Colonic mucosa (tissue), 4 donors: Measurements from ENCODE around the gene STAT3. TPM values are rescaled to one million over a fixed set of nuclear protein-coding genes. Genes with fewer than 3 reads are reported as not detected.
"Not testable (repeated sequence)": the region's sequence is repeated elsewhere in the genome, so short reads cannot be mapped to it uniquely, and the experiment has no call there.

Experiments used
- DNase-seq: peaks from one replicate; pipeline ENCODE4 v3.0.0-alpha.2; 2020
- H3K27ac ChIP-seq: fragments of 200-600 bp; one replicate; pipeline ENCODE4 v1.8.0; 2021
- H3K27me3 ChIP-seq: fragments of 200-600 bp; one replicate; pipeline ENCODE4 v1.8.0; 2021
- H3K36me3 ChIP-seq: fragments of 200-600 bp; one replicate; pipeline ENCODE4 v1.8.0; 2021
- H3K4me1 ChIP-seq: fragments of 200-600 bp; one replicate; pipeline ENCODE4 v1.8.0; 2021; ENCODE audit warnings: mild to moderate bottlenecking
- H3K4me3 ChIP-seq: fragments of 200-600 bp; one replicate; pipeline ENCODE4 v1.8.0; 2021
- H3K9ac ChIP-seq, 2 donors: one replicate each; pipeline ENCODE4 v1.7.0; 2013; ENCODE audit warnings: control low read depth in 2 of 2, low read depth in 2 of 2, low read length in 2 of 2
- H3K9me3 ChIP-seq: fragments of 200-600 bp; one replicate; pipeline ENCODE4 v1.8.0; 2021
- intact Hi-C: fragments of 100-400 bp; cut with DNase I; formaldehyde crosslinking; loops from one replicate; pipeline ENCODE4 v1.14.1; 2022
- total RNA-seq, 2 donors: library from RNA; stranded (reverse); fragmentation: NEBNext Ultra II Directional in 1 of 2; extraction: Animal tissue kit (Norgen Biotek cat#: 25700) in 1 of 2; gene quantifications; one replicate each; pipeline ENCODE4 v1.2.1, GENCODE V29; 2021
- TF ChIP-seq, protein P1 (sequence below): fragments of 200-600 bp; IDR thresholded peaks from one replicate; pipeline ENCODE4 v1.8.0; 2022; ENCODE audit warnings: antibody characterized with exemption, mild to moderate bottlenecking
- donor health status: healthy.
- donor health status: DM: no; HTN: no; CAD: no.
- donor health status: DM: no; HTN: no; CAD: no.

The STAT3 gene
- total RNA-seq, 2 donors from 2014 or later = 137 to 216 TPM

DNA sequence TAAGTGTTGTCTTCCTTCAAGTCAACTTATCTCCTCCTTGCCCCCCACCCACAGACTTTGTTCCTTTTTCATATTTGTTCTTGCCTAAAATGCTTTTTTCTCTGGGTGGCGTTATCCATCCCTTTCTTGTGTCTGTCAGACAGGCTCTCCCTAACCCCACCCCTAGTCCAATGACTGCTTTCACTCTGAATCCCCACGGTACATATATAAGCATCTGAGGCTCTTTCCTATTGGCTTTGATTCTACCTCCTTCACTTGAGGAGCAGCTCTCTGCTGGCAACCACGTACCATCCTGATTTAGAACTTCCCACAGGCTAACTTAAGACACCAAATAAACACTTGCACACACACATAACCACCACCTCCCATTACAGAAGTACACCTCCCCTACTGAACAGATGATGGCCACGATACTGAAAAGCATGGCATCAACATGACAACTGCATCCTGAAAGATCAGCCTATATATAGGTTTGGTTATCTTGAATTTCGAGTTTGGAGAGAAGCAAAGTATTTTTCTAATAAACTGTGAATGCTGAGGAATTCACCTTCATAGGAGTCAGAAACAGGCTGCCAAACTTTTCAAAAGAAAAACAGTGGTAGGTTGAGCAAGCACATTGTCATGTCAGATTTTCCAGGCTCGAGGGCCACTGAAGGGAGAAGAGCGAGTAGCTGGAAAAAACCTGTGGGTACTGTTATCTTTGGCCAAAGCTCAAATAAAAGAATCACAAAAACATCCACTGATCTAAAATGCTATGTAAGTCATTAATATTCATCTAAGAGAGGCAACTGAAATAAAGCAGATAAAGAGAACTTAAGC, 24.3 kb downstream of the STAT3 start:
- TF ChIP-seq, protein P1, sequence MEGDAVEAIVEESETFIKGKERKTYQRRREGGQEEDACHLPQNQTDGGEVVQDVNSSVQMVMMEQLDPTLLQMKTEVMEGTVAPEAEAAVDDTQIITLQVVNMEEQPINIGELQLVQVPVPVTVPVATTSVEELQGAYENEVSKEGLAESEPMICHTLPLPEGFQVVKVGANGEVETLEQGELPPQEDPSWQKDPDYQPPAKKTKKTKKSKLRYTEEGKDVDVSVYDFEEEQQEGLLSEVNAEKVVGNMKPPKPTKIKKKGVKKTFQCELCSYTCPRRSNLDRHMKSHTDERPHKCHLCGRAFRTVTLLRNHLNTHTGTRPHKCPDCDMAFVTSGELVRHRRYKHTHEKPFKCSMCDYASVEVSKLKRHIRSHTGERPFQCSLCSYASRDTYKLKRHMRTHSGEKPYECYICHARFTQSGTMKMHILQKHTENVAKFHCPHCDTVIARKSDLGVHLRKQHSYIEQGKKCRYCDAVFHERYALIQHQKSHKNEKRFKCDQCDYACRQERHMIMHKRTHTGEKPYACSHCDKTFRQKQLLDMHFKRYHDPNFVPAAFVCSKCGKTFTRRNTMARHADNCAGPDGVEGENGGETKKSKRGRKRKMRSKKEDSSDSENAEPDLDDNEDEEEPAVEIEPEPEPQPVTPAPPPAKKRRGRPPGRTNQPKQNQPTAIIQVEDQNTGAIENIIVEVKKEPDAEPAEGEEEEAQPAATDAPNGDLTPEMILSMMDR = no peak
- no peak overlapping the region for H3K27ac ChIP-seq
- H3K27me3 ChIP-seq = no peaks in the 10 kb centered on the region
- peaks cover 18% of the 10 kb centered on the region for H3K4me1 ChIP-seq
- H3K9ac ChIP-seq = no peak overlapping the region
- intact Hi-C loops = no loop called here
- no peak for DNase-seq
- no peaks in the 10 kb centered on the region for H3K9me3 ChIP-seq
- H3K36me3 ChIP-seq = no peaks in the 10 kb centered on the region
- H3K4me3 ChIP-seq = no peak overlapping the region

DNA sequence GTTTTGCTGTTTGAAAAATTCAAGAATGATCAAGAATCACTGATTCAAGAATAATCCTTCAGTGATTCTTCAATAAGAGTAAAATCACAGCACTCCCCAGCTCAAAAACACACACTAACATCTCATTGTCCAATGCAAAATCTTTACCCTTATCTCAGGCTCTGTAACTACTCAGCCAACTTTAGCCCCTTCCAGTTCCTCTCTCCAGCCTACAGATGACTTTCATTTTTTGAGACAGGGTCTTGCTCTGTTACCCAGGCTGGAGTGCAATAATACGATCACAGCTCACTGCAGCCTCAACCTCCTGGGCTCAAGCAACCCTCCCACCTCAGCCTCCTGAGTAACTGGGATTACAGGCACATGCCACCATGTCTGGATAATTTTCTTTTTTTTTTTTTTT, 25.0 kb downstream of the STAT3 start:
- Histone ChIP-seq H3K36me3 (no peaks in the 10 kb centered on the region), H3K9ac (no peak overlapping the region), H3K27me3 (no peaks in the 10 kb centered on the region), H3K4me3 (no peak overlapping the region), H3K4me1 (peaks cover 18% of the 10 kb centered on the region), H3K27ac (no peak overlapping the region), H3K9me3 (no peaks in the 10 kb centered on the region)
- TF ChIP-seq, protein P1 = no peak
- intact Hi-C loops = no loop called here
- DNase-seq = no peak

DNA sequence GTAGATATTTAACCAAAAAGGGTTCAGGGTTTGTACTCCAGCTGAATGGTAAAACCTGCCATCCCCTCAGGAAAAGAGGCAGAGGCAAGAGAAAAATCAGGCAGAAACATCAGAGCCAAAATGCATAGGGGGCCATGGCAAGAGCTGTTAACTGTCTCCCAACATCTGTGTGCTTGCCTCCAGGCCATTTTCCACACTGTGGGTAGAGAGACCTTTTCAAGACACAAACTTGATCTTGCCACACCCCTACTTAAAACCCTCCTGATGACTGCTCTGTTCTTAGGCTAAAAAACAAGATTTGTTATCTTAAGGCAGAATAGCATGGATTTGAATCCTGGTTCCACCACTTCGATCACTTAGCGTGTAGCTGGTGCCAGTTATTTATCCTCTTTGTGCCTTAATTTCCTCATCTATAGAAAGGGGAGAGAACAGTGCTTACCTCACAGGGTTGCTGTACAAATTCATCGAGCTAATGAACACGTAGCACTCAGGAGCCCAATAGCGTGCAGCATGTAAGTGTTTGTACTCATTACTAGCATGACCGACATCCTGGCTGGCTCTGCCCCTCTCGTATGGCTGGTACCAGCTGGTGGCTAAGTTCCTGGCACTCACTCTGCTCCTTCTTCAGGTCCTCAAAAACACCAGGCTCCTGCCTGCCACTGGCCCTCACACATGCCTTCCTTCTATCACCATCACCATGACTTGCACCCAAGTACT, 25.8 kb downstream of the STAT3 start:
- Histone ChIP-seq H3K9ac (no peak overlapping the region), H3K4me1 (peaks cover 18% of the 10 kb centered on the region)

DNA sequence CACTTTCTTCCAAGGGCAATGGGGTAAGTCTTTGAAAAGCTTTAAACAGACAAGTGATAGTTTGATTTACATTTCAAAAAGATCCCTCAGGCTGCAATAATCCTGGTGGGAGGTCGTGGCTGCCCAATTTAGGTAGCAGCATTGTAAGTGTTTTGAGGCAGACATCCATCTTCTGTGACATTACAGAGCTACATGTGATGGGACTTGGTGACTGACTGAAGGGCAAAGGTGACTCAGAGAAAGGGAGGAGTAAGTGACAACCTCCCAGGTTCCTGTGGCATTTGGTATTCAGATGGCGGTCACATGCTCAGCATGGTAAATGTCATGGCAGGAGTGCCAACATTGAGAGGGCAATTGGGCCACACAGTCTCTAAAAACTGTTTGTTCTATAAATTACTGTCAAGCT, 26.5 kb downstream of the STAT3 start:
- no peaks in the 10 kb centered on the region for H3K9me3 ChIP-seq
- peaks cover 18% of the 10 kb centered on the region for H3K4me1 ChIP-seq
- no peak overlapping the region for H3K4me3 ChIP-seq
- peak; percentile 61 for DNase-seq
- no peaks in the 10 kb centered on the region for H3K36me3 ChIP-seq
- no peak overlapping the region for H3K27ac ChIP-seq
- intact Hi-C loops = no loop called here
- TF ChIP-seq, protein P1 = no peak
- H3K9ac ChIP-seq = no peak overlapping the region
- H3K27me3 ChIP-seq = no peaks in the 10 kb centered on the region

More for the DNA sequence above, 25.8 kb downstream of the STAT3 start:
- intact Hi-C loops = no loop called here
- TF ChIP-seq, protein P1 = no peak
- Histone ChIP-seq H3K4me3 (no peak overlapping the region), H3K27ac (no peak overlapping the region), H3K36me3 (no peaks in the 10 kb centered on the region), H3K27me3 (no peaks in the 10 kb centered on the region), H3K9me3 (no peaks in the 10 kb centered on the region)
- DNase-seq = no peak

DNA sequence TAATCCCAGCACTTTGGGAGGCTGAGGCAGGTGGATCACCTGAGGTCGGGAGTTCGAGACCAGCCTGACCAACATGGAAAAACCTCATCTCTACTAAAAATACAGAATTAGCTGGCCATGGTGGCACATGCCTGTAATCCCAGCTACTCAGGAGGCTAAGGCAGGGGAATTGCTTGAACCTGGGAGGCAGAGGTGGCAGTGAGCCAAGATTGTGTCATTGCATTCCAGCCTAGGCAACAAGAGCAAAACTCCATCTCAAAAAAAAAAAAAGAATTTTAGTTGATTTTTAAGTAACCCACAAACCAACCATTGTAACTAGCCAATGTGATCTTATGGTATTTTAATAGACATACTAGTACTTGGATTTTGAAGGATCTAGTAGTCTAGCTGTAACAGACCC, 27.9 kb downstream of the STAT3 start:
- H3K27ac ChIP-seq, H3K4me3 ChIP-seq, H3K9me3 ChIP-seq, H3K9ac ChIP-seq, DNase-seq, H3K27me3 ChIP-seq, H3K36me3 ChIP-seq, intact Hi-C loops: not testable (repeated sequence)
- H3K4me1 ChIP-seq = peaks cover 18% of the 10 kb centered on the region

DNA sequence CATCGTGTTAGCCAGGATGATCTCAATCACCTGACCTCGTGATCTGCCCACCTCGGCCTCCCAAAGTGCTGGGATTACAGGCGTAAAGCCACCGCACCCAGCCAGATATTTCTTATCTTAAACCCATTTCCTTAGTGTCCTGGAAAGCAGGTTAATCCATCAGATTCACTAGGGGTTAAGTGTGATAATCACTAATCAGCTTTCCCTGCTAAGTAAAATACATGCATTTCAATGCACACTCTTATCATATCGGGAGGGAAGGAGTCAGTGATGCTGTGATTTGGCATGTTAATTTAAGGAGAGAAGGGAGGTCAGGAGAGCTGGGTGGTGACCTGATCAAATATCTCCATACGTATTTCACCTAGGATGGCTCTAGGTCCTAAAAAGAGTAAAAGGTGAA, 29.1 kb downstream of the STAT3 start:
- Histone ChIP-seq H3K9ac (no peak overlapping the region), H3K4me3 (no peak overlapping the region), H3K4me1 (peaks cover 17% of the 10 kb centered on the region), H3K36me3 (no peaks in the 10 kb centered on the region), H3K27me3 (no peaks in the 10 kb centered on the region), H3K9me3 (no peaks in the 10 kb centered on the region), H3K27ac (no peak overlapping the region)
- intact Hi-C loops = no loop called here
- TF ChIP-seq, protein P1 = no peak
- no peak for DNase-seq
